IPS-15b (cell line): ENCODE measurements around the gene EIF4H.
"Not testable (repeated sequence)": the region's sequence is repeated elsewhere in the genome, so short reads cannot be mapped to it uniquely, and the experiment has no call there.

Source experiments
- H3K27me3 ChIP-seq: one replicate; pipeline ENCODE4 v1.6.1; 2013; ENCODE audit warnings: low read length; ENCODE audit not compliant: control insufficient read depth, insufficient read depth
- H3K36me3 ChIP-seq: one replicate; pipeline ENCODE4 v1.6.1; 2013; ENCODE audit warnings: low read length; ENCODE audit not compliant: control insufficient read depth, insufficient read depth
- H3K4me1 ChIP-seq: one replicate; pipeline ENCODE4 v1.6.1; 2013; ENCODE audit warnings: mild to moderate bottlenecking, low read length; ENCODE audit not compliant: control insufficient read depth, insufficient read depth
- H3K4me3 ChIP-seq: one replicate; pipeline ENCODE4 v1.5.1; 2013; ENCODE audit warnings: low read depth, low read length
- H3K9ac ChIP-seq: one replicate; pipeline ENCODE4 v1.6.1; 2013; ENCODE audit warnings: low read depth, mild to moderate bottlenecking, low read length
- H3K9me3 ChIP-seq: one replicate; pipeline ENCODE4 v1.6.1; 2013; ENCODE audit warnings: mild to moderate bottlenecking, low read length; ENCODE audit not compliant: control insufficient read depth, insufficient read depth

Gene EIF4H

GRCh38 chr7:74191231-74191630 is 17.1 kb downstream of the EIF4H start:
- no peaks in the 10 kb centered on the region for H3K27me3 ChIP-seq
- no peaks in the 10 kb centered on the region for H3K9me3 ChIP-seq
- no peaks in the 10 kb centered on the region for H3K4me1 ChIP-seq
- no peak overlapping the region for H3K4me3 ChIP-seq
- no peak overlapping the region for H3K9ac ChIP-seq
- H3K36me3 ChIP-seq = peaks cover 63% of the 10 kb centered on the region

DNA sequence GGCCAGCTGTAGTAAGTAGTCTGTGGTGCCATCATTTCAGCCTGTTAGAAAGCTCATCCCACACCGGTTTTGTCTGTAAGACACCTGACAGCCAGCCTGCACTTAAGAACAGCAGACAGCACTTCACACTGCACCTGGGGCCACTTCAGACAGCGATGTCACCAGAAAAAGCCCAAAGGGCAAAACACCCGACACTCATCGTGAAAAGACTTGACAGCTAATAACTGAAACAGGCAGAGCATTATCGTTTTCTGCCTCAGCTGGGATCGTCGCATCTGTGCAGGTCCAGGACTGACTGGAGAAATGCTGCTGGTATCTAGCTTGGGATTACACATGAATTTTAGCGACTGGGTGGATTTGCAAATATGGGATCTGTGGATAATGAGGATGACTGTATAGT is 18.9 kb downstream of the EIF4H start:
- H3K36me3 ChIP-seq = peaks cover 68% of the 10 kb centered on the region
- no peak overlapping the region for H3K9ac ChIP-seq
- H3K4me3 ChIP-seq = no peak overlapping the region
- no peaks in the 10 kb centered on the region for H3K9me3 ChIP-seq
- no peaks in the 10 kb centered on the region for H3K27me3 ChIP-seq
- H3K4me1 ChIP-seq = no peaks in the 10 kb centered on the region

- Histone ChIP-seq H3K9ac (no peak overlapping the region), H3K4me1 (no peaks in the 10 kb centered on the region), H3K27me3 (no peaks in the 10 kb centered on the region), H3K36me3 (peaks cover 60% of the 10 kb centered on the region), H3K4me3 (no peak overlapping the region), H3K9me3 (no peaks in the 10 kb centered on the region)
Measured at GRCh38 chr7:74193913-74194312, 19.8 kb downstream of the EIF4H start.

GRCh38 chr7:74194686-74195085 is 20.5 kb downstream of the EIF4H start:
- Histone ChIP-seq H3K36me3 (peaks cover 54% of the 10 kb centered on the region), H3K4me3 (no peak overlapping the region), H3K4me1 (no peaks in the 10 kb centered on the region), H3K27me3 (no peaks in the 10 kb centered on the region), H3K9ac (no peak overlapping the region), H3K9me3 (no peaks in the 10 kb centered on the region)

GRCh38 chr7:74195139-74195860 is 21.1 kb downstream of the EIF4H start:
- H3K4me1 ChIP-seq, H3K9me3 ChIP-seq, H3K4me3 ChIP-seq, H3K9ac ChIP-seq, H3K27me3 ChIP-seq: not testable (repeated sequence)
- peaks cover 49% of the 10 kb centered on the region for H3K36me3 ChIP-seq

- not testable (repeated sequence) for H3K4me3 ChIP-seq, H3K27me3 ChIP-seq, H3K9ac ChIP-seq, H3K4me1 ChIP-seq, H3K9me3 ChIP-seq
- peaks cover 42% of the 10 kb centered on the region for H3K36me3 ChIP-seq
Measured at GRCh38 chr7:74195968-74196654, 22.0 kb downstream of the EIF4H start.

GRCh38 chr7:74197449-74198124 is 23.4 kb downstream of the EIF4H start:
- Histone ChIP-seq H3K27me3 (no peaks in the 10 kb centered on the region), H3K36me3 (peaks cover 31% of the 10 kb centered on the region), H3K4me1 (no peaks in the 10 kb centered on the region), H3K9ac (no peak overlapping the region), H3K4me3 (no peak overlapping the region), H3K9me3 (no peaks in the 10 kb centered on the region)

DNA sequence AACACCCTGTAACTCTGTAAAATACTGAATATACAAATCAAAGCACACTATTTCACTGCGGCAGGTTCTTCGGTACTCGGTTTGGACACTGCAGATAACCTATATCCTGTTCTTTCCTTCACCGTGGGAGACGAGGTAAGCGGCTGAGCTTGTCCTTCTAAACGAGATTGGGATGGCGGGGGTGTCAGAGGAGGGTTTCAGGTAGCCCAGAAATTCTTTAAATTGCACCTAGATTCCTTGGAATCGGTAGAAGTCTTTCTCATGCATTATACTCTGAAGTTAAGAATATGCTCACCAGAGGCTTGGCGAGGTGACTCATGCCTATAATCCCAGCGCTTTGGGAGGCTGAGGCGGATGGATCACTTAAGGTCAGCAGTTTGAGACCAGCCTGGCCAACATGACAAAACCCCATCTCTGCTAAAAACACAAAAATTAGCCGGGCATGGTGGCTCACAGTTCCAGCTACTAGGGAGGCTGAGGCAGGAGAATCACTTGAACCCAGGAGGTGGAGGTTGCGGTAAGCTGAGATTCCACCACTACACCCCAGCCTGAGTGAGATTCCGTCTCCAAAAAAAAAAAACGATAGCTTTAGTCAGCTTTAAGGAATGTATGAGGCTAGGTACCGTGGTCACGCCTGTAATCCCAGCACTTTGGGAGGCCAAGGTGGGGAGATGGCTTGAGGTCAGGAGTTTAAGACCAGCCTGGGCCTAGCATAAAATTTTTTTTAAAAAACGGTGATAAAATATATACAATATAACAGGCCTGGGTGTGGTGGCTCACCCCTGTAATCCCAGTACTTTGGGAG is 25.6 kb downstream of the EIF4H start:
- Histone ChIP-seq H3K9ac (no peak overlapping the region), H3K4me1 (no peaks in the 10 kb centered on the region), H3K36me3 (peaks cover 15% of the 10 kb centered on the region), H3K9me3 (no peaks in the 10 kb centered on the region), H3K27me3 (no peaks in the 10 kb centered on the region), H3K4me3 (no peak overlapping the region)

DNA sequence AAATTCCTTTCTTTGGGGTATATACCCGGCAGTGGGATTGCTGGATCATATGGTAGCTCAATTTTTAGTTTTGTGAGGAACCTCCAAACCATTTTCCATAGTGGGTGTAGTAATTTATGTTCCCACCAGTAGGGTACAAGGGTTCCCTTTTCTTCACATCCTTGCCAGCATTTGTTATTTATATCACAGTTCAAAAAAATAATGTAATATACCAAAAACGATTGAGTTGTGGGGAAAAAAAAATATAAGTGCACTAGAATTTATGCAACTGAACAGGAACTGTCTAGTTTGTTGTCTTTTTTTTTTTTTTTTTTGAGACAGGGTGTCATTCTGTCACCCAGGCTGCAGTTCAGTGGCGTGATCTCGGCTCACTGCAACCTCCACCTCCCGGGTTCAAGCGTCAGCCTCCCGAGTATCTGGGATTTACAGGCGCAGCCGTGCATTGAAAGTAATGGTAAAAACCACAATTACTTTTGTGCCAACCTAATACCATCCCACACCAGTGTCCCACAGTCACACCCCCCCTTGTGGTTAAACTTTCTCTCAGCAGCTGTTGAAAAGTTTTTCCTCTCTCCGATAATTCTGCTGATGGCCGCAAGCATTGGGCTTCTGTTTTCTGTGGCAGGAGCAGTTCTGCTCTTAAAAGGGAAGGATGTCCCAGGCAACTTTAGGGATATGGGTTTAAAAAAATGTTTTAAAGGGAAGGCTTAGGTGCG is 28.8 kb downstream of the EIF4H start:
- Histone ChIP-seq H3K27me3 (no peaks in the 10 kb centered on the region), H3K9me3 (no peaks in the 10 kb centered on the region), H3K4me3 (no peak overlapping the region), H3K36me3 (peaks cover under 1% of the 10 kb centered on the region), H3K4me1 (no peaks in the 10 kb centered on the region), H3K9ac (no peak overlapping the region)

GRCh38 chr7:74203956-74204618 is 29.9 kb downstream of the EIF4H start:
- Histone ChIP-seq H3K9me3 (no peaks in the 10 kb centered on the region), H3K27me3 (no peaks in the 10 kb centered on the region), H3K36me3 (no peaks in the 10 kb centered on the region), H3K9ac (no peak overlapping the region), H3K4me1 (no peaks in the 10 kb centered on the region), H3K4me3 (no peak overlapping the region)

DNA sequence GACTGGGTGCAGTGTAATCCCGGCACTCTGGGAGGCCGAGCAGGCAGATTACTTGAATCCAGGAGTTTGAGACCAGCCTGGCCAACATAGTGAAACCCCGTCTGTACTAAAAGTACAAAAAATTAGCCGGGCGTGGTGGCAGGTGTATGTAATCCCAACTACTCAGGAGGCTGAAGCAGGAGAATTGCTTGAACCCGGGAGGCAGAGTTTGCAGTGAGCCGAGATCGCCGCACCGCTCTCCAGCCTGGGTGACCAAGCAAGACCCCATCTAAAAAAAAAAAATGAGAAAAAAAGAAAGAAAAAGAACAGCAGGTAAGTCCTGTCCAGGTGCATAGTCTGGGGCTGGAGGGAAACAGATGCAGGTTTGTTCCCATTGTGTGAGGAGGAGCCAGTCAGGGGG is 31.9 kb downstream of the EIF4H start:
- not testable (repeated sequence) for H3K9ac ChIP-seq, H3K36me3 ChIP-seq, H3K4me1 ChIP-seq, H3K4me3 ChIP-seq, H3K27me3 ChIP-seq, H3K9me3 ChIP-seq
